ENCODE measurements around the gene NOL6.
"Not testable (repeated sequence)": the region's sequence is repeated elsewhere in the genome, so short reads cannot be mapped to it uniquely, and the experiment has no call there.

The NOL6 gene

GRCh38 chr9:33472171-33472880 is 1.4 kb downstream of the NOL6 start:
- no peak for DNase-seq (ENCODE audit: low read depth in 4 of 4, low spot score in 1 of 4)

DNA sequence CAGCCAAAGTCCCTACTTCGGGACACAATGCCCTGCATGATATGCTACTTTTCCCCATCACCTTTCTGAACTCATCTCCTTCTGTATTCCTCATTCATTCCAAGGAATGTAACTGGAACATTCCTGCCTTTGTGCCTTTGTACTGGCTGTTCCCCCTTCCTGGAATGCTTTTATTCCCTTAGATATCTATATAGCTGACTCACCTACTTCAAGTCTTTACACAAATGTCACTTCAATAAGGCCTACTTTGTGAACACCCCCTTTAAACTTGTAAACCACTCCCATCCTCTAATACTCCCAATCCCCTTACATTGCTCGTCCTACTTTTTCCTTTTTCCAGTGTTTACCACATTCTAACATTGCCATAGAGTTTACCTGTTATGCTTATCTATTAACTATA is 2.4 kb downstream of the NOL6 start:
- DNase-seq (ENCODE audit: low read depth in 4 of 4, low spot score in 1 of 4) = no peak

DNA sequence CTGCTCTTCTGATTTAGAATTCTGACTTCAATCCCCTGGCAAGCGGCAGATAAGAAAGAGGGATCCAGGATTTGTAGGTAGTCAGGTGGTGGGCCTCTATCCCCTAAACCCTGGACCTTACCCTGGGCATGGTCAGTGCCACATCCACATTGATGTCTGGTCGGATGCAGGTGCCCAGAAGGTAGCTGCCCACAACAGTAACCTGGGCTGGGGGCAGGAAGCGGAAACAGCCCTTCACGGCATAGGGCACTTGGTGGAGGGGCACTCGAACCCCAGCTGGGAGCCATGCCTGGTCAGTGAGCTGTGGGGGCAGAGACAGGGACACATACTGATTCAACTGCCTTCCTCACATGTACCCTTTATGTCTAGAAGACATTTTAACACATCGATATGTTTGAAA is 3.8 kb downstream of the NOL6 start:
- DNase-seq (ENCODE audit: low read depth in 4 of 4, low spot score in 1 of 4) = no peak

DNA sequence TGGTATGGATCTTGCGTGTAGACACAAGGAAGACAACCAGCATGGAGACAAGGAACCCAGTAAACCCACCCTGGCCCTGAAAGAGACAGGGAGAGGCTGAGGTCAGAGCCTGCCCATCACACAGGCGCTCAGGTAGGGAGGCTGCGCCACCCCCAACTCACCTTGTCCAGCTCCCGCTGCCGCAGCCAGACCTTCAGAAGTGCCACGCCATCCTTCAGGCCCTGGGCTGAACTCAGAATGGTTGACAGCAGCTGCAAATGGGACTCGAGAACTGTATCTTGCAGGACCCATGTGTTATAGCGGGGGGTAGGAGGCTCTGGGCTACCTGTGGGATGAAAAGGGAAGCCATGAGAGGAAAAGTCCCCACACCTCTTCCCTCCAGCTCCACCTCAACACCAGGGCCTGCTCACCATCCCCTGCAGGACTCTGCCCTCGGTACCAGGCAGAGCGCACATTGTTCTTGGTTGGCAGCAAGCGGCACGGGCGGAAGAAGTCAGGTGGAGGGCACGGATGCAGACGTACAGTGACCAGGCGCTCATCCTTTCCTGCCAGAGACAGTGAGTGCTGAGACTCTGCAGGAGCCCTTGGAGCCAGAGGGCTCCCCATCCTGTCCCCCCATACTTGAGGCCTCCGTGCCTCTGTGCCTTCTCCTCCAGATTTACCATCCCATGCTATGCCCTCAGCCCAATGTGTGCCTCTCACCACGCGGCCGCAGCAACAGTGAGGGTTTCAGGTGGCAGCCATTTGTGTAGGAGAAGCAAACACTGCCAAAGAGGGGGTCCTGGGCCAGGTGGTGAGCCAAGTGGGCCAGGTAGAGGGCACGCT is 4.7 kb downstream of the NOL6 start:
- no peak for DNase-seq (ENCODE audit: low read depth in 4 of 4, low spot score in 1 of 4)

DNA sequence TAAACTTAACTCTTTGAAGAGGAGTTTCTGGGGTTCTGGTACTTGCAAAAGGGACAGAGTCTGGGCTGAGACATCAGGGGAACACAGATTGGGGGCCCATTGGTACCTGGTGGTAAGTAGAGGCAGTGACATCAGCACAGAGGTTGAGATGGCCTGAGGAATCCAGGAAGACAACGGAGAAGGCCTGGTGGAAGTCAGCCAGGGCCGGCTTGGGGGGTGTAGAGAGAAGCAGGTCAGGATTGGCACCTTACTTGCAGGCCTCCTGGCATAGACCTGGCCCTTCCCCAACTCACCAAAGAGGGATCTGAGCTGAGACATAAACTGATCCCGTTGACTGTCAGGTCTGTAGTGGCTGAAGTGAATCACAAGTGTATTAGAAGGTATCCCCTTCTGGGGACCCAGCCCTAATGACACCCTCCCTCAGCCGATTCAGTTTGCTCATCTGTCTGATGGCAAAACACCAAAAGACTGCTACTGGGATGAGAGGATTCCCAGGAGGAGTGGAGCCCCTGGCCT is 5.5 kb downstream of the NOL6 start:
- DNase-seq (ENCODE audit: low read depth in 4 of 4, low spot score in 1 of 4) = no peak

DNA sequence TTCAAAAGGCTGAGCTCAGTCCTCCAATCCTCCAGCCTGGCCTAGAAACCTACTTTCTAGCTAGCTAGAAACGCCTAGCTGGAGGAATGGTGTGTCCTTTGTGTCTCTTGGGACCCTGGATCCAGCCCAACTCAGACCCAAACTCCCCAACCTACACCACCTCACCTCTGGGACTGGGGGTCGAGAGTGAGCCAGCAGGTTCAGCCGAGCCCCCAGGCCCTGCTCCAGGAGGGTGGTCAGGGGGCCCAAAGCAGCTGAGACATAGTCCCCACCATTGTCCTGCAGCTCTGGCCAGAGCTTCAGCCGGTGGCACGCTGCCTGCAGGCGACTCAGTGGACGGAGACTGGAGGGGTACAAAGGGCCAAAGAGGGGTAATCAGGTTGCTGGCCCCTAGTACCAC is 6.2 kb downstream of the NOL6 start:
- DNase-seq (ENCODE audit: low read depth in 4 of 4, low spot score in 1 of 4) = no peak

DNA sequence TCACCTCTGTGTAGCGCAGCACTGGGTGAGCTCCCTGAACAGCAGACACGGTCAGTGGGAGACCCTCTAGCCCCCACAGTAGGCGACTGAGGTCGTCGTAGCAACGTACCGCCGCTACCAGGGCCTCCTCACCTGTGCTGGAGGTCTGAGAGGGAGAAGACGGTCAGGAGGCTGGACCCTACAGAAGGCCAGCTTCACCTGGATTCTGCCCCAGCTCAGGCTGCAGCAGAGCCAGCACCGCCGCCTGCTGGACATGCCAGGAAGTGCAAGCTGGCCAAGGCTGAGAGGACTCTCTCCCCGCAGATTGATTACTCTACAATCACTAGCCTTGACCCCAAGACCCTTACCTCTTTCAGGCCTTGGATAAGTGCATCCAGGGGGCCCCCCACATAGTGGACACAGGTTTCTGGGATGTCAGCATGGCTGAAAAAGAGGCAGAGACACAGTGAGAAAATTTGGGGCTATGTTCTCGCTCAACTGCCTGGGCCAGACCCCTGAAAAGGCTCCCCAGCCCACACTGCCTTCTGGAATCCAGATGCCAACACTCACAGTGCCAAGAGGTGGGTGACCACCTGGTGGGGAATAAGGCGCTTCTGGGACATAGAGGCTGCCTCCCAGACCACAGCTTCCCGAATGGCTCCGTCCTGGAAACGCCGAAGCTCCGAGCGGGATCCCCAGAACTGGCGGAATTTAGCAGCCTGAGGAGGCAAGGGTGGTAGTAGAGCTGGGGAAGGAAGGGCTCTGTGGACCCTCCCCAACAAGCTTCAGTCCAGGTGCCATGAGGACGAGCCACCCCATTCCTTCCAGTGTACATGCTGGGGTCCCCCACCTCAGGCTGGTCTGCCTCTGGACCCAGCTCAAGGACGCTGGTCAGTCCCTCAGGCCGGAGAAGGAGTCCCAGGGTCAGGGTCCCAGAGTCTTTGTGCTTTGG is 6.9 kb downstream of the NOL6 start:
- DNase-seq (ENCODE audit: low read depth in 4 of 4, low spot score in 1 of 4) = peak in 3 of 4 experiments; percentile 42 to 64 (median 54)

- no peak for DNase-seq (ENCODE audit: low read depth in 4 of 4, low spot score in 1 of 4)
Observed at GRCh38 chr9:33465596-33466564, 7.8 kb downstream of the NOL6 start.

- no peak for DNase-seq (ENCODE audit: low read depth in 4 of 4, low spot score in 1 of 4)
Observed at GRCh38 chr9:33465096-33465495, 8.6 kb downstream of the NOL6 start.

DNA sequence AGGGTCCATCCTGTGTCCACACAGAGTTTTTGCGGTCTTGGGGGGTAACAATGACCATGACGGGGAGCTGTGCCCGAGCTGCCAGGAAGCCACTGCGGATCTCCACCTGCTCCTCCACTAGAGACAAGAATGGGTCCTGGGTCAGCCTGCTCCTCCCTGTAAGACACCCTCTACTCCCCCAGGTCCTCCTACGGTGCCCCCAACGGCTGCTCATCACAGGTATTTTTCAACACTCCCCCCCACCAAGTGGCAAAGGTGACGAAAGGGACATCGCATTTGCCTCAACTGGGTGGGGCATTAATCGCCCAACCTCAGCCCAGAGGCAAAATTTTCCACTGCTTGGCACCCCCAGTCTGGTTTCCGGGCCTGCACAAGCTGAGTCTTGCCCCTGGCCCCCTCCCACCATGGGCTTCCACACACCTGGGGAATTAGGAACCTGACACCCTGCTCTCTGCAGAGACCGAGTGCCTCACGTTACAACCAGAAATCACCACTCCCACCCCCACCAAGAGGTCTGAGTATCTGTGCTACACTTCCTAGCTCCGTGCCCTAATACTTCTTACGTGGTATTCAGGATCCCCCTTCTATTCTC is 9.6 kb downstream of the NOL6 start:
- no peak for DNase-seq (ENCODE audit: low read depth in 4 of 4, low spot score in 1 of 4)

DNA sequence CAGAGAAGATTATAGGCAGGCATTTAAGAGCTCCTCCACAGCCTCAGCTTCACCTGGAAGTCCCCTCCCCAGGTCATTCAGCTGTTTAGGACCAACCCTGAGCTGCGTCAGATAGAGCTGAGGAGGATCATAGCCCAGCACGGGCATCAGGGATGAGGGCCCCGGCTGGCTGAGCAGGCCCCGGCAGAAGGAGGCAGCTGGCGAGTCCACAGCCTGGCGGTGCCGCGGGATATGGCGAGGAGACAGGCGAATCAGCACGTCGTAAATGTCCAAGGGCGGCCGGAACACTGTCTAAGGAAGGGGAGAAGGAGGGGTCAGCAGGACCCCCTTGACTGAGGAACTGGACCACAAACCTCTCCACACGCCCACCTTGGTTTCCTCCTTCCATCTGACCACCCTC is 10.6 kb downstream of the NOL6 start:
- no peak for DNase-seq (ENCODE audit: low read depth in 4 of 4, low spot score in 1 of 4)

- DNase-seq (ENCODE audit: low read depth in 4 of 4, low spot score in 1 of 4) = no peak
Observed at GRCh38 chr9:33461492-33461891, 12.2 kb downstream of the NOL6 start.

DNA sequence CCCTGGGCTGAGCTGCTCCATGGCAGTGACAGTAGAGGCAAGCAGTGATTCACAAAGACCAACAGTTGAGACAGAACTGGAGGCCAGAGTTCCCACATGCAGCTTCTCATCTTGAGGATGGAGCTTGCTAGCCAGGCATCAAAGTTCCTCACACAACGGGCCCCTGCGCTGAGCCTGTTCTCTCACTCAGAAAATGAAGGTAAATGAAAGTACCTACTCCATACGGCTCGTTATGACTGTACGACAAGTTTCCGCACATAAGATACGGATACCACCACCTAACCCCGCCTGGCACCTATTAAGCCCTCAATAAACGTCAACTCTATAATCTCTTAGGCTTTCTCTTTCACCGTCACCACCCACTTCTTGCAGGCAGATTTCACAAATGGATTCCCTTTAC is 12.9 kb downstream of the NOL6 start:
- DNase-seq (ENCODE audit: low read depth in 4 of 4, low spot score in 1 of 4) = no peak

DNA sequence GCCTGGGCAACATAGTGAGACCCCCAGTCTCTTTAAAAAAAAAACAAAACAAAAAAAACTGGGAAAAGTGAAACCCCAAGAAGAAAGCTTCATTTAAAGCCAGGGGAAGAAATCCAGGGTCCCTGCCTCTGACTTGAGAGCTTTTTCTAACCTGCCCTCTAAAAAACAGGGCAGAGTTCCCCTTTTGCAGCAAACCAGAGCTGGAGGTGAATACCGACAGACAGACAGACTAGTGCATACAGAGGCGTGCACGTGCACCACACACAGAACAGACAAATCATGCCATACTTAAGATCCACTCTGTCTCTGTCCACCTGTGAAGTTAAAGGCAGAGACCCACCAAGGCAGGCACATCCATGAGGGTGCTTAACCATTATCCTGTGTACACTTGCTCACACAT is 14.6 kb downstream of the NOL6 start:
- DNase-seq (ENCODE audit: low read depth in 4 of 4, low spot score in 1 of 4) = no peak

DNA sequence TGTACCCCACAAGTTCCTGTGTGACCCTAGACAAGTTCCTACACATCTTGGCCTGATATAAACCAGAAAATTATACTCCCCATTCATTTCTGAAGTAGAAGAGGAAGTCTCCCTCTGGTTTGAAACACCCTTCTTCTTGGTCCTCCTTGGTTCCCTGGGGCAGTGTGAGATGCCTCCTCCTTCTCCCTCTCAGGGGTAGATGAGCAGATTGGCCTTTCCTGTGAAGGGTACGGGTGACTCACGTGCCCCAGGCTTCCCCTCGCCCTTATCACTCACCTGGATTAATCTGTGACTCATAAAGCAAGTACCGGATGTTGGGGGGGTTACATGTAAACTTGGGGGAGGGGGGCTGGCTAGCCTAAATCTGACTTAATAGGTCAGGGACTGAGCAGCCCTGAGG is 15.3 kb downstream of the NOL6 start:
- peak in 1 of 4 experiments; percentile 36 for DNase-seq (ENCODE audit: low read depth in 4 of 4, low spot score in 1 of 4)

GRCh38 chr9:33455945-33456344 is 17.8 kb downstream of the NOL6 start:
- no peak for DNase-seq (ENCODE audit: low read depth in 4 of 4, low spot score in 1 of 4)

GRCh38 chr9:33455456-33455855 is 18.3 kb downstream of the NOL6 start:
- DNase-seq (ENCODE audit: low read depth in 4 of 4, low spot score in 1 of 4) = not testable (repeated sequence)

- not testable (repeated sequence) for DNase-seq (ENCODE audit: low read depth in 4 of 4, low spot score in 1 of 4)
Observed at GRCh38 chr9:33454661-33455026, 19.1 kb downstream of the NOL6 start.

GRCh38 chr9:33453999-33454660 is 19.6 kb downstream of the NOL6 start:
- no peak for DNase-seq (ENCODE audit: low read depth in 4 of 4, low spot score in 1 of 4)

All from stimulated activated CD4-positive, alpha-beta T cell treated with anti-CD3 and anti-CD28 coated beads, Interleukin-1b, Interleukin-23, amount 100 ng/mL, for 24 hours (primary cell).